HG03175 (cell line): ENCODE measurements around the gene MPO.

Source experiments
- ATAC-seq: cut with Tn5 transposase; IDR thresholded peaks from one replicate; pipeline ENCODE4 v1.9.1; 2021; ENCODE audit warnings: mild to moderate bottlenecking, moderate library complexity; ENCODE audit not compliant: unreplicated experiment

MPO gene

GRCh38 chr17:58308173-58308984 lies 27.6 kb upstream of the MPO start:
- no peak for ATAC-seq

- ATAC-seq: no peak
Observed at GRCh38 chr17:58307468-58308172, 26.9 kb upstream of the MPO start.

- no peak for ATAC-seq
Observed at GRCh38 chr17:58306131-58306951, 25.6 kb upstream of the MPO start.

- ATAC-seq: no peak
Observed at GRCh38 chr17:58305626-58306025, 24.9 kb upstream of the MPO start.

GRCh38 chr17:58304750-58305486 lies 24.2 kb upstream of the MPO start:
- no peak for ATAC-seq

- ATAC-seq: no peak
Observed at GRCh38 chr17:58303971-58304749, 23.4 kb upstream of the MPO start.

- no peak for ATAC-seq
Observed at GRCh38 chr17:58302919-58303585, 22.3 kb upstream of the MPO start.

- ATAC-seq: no peak
Observed at GRCh38 chr17:58302171-58302918, 21.6 kb upstream of the MPO start.

GRCh38 chr17:58301504-58302150 lies 20.9 kb upstream of the MPO start:
- no peak for ATAC-seq

- no peak for ATAC-seq
Observed at GRCh38 chr17:58300336-58300735, 19.6 kb upstream of the MPO start.

- ATAC-seq: no peak
Observed at GRCh38 chr17:58294034-58294433, 13.3 kb upstream of the MPO start.

- ATAC-seq: no peak
Observed at GRCh38 chr17:58291246-58291645, 10.5 kb upstream of the MPO start.

GRCh38 chr17:58289869-58290268 lies 9.1 kb upstream of the MPO start:
- ATAC-seq: no peak

GRCh38 chr17:58285422-58285810 lies 4.7 kb upstream of the MPO start:
- ATAC-seq: no peak

- ATAC-seq: no peak
Observed at GRCh38 chr17:58284613-58285421, 4.1 kb upstream of the MPO start.

- no peak for ATAC-seq
Observed at GRCh38 chr17:58283674-58284612, 3.2 kb upstream of the MPO start.
